ENCODE results near the gene GRAP.
"Not testable (repeated sequence)": the region's sequence is repeated elsewhere in the genome, so short reads cannot be mapped to it uniquely, and the experiment has no call there.

DNA sequence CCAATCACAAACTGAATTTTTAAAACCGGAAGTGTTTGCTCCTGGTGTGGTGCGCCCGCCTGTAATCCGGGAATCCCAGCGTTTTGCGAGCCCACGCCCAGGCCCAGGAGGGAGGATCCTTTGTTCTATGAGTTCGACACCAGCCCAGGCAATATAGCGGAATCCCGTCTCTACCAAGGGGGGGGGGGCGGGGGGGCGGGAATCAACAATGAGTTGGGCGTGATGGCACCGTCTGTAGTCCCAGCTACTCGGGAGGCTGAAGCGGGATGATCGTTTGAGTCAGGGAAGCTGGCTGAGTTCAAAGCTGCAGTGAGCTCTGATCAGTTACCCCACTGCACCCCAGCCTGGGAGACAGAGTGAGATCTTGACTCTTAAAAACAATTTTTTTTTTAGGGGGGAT is 17.6 kb upstream of the GRAP start:
- not testable (repeated sequence) for TF ChIP-seq CTCF, POLR2AphosphoS5 (IDR thresholded peaks at IDR 0.05)

All from esophagus muscularis mucosa (tissue), 3 donors.